Glomerular endothelial cell (primary cell): ENCODE data around the gene CCDC7. TPM values are rescaled to one million over a fixed set of nuclear protein-coding genes. Genes with fewer than 3 reads are reported as not detected.
"Not testable (repeated sequence)": the region's sequence is repeated elsewhere in the genome, so short reads cannot be mapped to it uniquely, and the experiment has no call there.

Experiments
- DNase-seq: peaks from one replicate; pipeline ENCODE4 v3.0.0-alpha.2; 2011; ENCODE audit warnings: low read depth, low spot score; ENCODE audit errors: extremely low read depth
- total RNA-seq: library from RNA; depleted of rRNA; stranded (reverse); fragments of >200 nt; gene quantifications from 2 replicates; pipeline ENCODE4 v1.2.3, GENCODE V29; 2015

CCDC7 gene
- total RNA-seq, 1 donor from 2014 or later, result 4.4 TPM

DNA sequence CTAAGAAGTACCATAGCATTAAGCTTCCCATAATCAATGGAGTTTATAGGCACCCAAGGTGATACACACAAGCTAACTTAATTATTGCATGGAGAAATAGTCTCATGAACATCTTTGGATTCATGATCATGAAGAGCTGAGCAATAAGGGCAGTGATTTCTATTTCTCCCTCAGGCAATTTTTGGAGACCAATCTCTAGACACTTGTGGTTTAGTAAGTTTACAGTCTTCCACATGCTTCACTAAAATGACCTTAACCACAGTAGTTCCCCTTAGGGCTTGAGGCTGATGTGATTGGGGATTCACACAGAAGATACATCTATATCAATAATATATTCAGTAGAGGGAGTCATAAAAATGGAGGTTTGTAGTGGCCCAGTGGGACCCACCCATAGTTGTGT, 241.2 kb downstream of the CCDC7 start:
- no peak for DNase-seq

DNA sequence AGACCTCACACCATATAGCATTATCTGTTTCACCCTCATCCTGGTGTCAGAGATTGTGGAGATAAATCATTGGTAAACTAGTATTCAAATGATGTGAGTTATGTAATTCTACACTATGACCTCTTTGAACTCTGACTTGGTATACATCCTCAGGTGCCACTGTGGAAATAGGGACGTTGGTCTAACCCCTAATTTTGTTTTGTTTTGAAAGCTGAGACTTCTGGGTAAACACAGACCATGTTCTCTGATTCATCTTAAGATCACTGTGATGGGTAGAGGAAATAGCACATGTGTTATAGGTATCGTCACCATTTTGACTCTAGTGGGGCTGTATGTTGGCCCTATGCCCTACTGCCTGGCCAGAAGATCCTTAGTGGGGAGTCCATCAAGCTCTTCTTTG, 241.6 kb downstream of the CCDC7 start:
- DNase-seq, result no peak

DNA sequence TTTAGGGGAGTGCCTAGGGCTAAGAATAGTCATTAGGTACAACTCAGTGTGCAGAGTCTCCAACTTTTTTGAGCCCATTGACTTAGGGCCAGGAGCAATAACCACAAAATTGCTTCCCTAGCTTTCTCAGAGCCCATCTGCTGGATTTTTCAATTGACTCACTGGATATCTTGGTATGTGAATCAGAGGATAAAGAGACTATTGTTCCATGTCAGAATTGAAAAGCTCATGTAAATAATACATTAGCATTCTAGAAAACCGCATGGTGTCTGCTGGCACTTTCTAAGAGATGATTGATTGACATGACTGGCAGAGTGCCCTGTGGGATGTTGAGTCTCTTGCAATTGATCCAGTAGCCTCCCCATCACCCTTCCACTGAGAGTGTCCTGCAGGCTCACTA, 246.2 kb downstream of the CCDC7 start:
- DNase-seq, result no peak

DNA sequence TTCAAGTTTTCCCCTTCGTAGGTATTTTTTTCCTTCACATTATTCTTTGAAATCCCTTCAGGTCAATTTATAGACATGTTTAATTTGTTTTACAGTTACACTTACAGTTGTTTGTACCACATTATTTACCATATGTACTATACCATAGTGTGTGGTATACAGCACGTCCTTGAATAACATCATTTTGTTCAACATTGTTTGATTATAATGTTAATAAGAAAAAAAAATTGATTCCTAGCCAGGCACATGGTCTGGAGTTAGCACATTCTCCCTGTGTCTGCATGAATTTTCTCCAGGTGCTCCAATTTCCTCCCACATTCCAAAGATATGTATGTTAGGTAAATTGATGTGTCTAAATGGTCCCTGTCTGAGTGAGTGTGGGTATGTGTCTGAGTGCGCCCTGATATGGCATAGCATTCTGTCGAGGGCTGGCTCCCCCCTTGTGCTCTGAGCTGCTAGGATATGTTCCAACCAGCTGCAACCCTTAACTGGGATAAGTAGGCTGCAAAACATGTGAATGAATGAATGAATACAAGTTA, 247.6 kb downstream of the CCDC7 start:
- DNase-seq, result no peak

DNA sequence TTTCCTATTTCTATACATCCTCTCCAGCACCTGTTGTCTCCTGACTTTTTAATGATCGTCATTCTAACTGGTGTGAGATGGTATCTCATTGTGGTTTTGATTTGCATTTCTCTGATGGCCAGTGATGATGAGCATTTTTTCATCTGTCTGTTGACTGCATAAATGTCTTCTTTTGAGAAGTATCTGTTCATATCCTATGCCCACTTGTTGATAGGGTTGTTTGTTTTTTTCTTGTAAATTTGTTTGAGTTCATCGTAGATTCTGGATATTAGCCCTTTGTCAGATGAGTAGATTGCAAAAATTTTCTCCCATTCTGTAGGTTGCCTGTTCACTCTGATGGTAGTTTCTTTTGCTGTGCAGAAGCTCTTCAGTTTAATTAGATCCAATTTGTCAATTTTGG, 253.7 kb downstream of the CCDC7 start:
- DNase-seq, result not testable (repeated sequence)

DNA sequence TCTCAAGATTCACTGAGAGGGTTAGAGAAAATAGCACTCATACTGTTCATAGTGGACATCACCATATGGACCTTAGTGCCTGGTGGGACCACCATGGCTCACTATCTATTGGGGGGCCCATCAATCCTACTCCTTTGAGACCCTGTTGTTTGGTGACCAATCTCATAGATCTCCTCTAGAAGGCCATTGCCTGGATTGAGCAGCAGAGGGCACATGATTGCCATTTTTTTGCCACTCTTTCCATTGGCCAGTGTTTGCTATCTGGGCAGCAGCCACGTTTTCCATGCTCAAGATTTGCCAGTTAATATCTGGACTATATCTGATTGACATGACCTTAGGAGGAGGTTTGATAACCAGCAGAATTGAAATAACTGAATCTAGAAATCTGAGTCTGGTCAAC, 267.6 kb downstream of the CCDC7 start:
- DNase-seq, result no peak

DNA sequence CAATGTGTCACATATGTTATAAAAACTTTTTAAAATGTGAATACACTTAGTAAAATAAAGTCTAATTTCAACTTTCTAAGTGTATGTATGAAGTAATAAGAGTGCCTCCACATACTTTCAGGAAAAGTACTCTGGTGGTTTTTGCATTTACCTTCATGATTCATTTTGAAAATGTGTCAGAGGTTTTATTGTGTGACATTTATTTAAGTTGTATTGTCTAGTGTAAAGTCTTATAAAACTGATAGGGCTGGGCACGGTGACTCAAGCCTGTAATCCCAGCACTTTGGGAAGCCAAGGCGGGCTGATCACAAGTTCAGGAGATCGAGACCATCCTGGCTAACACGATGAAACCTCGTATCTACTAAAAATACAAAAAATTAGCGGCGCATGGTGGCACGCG, 285.6 kb downstream of the CCDC7 start:
- no peak for DNase-seq

DNA sequence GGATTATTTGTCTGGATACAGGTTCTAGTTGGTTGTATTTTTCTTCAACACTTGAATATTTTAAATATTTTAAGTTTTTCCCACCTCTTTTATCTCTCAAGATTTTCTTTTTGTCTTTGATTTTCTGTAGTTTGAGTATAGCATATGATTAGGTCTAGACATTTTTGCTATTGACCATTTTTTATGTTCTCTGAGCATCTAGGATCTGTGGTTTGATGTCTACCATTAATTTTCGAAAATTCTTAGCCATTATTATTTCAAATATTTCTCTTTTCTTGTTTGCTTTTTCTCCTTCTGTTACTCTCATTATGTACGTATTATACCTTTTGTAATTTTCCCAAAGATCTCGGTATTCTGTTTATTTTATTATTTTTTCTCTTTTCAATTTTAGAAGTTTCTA, 293.0 kb downstream of the CCDC7 start:
- DNase-seq, result no peak

DNA sequence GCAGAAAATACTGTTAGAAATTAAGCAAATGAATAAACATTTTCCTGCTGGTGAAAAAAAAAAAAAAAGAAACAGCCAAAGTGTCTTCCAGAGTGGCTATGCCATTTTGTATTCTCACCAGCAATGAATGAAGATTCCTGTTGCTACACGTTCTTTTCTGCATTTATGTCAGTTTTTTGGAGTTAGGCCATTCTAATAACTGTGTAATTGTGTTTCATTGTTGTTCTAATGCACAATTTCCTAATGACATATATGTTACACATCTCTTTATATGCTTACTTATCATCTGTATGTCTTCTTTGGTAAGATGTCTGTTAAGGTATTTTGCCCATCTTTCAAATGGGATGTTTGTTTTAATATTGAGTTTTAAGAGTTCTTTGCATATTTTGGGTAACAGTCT, 298.4 kb downstream of the CCDC7 start:
- no peak for DNase-seq

DNA sequence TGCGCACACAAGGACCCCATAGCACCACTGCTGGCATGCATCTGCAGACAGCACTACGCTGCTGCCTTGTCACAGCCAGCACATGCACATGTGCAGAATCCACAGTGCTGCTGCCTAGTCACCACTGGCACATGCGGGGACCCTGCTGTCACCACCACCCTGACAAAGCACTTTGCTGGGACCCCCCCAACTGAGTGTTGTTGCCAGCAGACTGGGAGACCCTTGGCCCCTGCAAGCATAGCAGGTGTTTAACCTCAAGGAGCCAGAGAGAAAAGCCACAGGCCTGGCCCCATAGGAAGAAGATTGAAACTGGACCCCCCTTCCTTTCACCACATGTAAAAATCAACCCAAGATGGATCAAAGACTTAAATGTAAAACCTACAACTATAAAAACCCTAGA, 300.9 kb downstream of the CCDC7 start:
- no peak for DNase-seq

DNA sequence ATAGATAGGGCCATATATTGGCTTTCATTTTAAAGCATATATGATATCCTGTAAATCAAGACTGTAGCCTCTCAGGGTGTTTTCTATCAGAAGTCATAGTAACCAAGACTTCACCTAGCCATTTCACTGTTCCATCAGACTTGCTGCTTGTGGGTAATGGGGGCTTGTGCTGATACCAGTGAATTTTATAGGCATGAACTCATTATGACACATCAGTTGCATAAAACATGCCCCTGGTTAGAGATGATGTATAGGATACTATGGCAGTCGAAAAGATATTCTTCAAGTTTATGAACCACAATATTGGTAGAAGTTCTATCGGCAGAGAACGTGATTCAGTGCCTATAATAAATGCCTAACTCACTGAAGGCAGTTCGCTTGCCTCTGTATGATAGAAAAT, 305.6 kb downstream of the CCDC7 start:
- DNase-seq, result no peak

DNA sequence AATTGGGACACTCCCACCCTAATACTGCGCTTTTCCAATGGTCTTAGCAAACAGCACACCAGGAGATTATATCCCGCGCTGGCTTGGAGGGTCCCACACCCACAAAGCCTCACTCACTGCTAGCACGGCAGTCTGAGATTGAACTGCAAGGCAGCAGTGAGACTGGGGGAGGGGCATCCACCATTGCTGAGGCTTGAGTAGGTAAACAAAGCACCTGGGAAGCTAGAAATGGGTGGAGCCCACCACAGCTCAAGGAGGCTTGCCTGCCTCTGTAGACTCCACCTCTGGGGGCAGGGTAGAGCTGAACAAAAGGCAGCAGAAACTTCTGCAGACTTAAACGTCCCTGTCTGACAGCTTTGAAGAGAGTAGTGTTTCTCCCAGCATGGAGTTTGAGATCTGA, 309.0 kb downstream of the CCDC7 start:
- not testable (repeated sequence) for DNase-seq

DNA sequence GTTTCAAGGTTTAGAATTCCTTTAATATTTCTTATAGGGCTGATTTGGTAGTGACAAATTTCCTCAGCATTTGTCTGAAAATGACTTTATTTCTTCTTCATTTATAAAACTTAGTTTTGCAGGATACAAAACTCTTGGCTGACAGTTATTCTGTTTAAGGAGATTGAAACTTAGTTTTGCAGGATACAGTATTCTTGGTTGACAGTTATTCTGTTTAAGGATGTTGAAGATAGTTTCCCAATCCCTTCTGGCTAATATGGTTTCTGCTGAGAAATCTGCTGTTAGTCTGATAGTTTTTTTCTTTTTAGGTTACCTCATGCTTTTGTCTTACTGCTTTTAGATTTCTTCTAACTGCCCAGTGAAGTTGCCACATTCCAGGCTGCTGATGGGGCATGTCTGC, 325.3 kb downstream of the CCDC7 start:
- DNase-seq, result no peak

DNA sequence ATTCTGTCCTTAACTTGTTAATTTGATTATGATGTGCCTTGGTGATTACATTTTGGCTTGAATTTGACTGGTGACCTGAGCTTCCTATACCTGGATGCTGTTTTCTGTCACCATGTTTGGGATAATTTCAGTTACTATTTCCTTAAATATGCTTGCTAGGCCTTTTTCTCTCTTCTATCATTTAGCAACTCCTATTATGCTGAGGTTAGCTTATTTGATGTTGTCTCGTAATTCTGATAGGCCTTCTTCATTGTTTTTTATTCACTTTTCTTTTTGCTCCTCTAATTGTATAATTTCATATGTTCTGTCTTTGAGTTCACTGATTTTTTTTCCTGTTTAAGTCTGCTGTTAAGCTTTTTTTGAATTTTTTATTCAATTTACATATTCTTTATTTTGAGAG, 327.2 kb downstream of the CCDC7 start:
- no peak for DNase-seq

DNA sequence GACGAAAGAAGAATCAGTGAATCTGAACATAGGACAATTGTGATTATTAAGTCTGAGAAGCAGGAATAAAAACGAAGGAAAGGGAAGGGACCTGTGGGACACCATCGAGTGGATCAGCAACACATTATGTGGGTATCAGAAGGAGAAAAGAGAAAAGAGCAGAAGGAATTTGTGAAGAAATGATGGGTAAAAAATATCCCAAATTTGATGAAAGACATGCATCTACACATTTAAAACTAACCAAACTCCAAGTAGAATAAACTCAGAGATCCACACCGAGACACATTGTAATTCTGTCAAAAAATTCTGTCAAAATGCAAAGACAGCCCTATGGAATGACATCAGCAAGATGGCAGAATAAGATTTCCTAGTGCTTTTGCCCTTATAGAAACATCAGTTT, 341.0 kb downstream of the CCDC7 start:
- no peak for DNase-seq

DNA sequence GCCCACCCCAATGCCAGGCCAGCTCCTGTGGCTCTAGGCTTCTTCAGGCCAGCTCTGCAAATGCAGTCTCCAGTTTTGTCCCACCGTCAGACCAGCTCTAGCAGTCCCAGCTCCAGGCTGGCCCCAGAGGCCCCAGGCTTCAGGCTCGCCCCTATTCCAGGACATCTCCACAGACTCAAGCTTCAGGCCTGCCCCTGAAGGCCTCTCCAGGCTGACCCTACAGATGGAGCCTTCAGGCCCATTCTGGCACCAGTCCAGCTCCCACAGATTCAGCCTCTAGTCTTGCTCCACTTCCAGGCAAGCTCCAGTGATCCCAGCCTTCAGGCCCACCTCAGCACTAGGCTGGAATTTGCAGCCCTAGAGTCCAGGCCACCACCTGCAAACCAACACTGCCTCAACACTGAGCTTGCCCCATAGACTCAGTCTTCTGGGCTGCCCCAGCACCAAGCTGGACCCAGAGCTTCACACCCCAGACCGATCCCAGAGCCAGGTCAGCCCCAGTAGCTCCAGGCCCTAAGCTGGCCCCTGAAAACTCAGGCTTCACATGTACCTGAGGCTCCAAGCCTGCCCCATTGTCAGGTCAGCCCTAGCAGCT, 341.8 kb downstream of the CCDC7 start:
- no peak for DNase-seq

DNA sequence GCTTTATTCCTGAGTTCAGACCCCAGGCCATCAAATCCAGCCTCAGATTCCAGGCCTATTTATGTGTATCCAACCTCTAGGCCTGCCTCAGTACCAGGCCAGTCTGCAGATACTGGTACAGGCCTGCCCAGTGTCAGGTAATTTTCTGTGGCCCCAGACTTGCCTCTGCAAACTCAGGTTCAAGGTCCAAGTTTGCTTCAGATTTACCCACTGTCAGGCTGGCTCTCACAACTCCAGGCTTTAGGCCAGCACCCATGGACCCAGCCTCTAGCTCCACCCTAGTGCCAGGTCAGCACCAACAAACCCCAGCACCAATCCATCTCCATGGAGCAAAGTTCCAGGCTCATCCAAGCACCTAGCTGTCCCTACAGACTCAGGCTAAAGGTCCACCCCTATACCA, 342.4 kb downstream of the CCDC7 start:
- no peak for DNase-seq

DNA sequence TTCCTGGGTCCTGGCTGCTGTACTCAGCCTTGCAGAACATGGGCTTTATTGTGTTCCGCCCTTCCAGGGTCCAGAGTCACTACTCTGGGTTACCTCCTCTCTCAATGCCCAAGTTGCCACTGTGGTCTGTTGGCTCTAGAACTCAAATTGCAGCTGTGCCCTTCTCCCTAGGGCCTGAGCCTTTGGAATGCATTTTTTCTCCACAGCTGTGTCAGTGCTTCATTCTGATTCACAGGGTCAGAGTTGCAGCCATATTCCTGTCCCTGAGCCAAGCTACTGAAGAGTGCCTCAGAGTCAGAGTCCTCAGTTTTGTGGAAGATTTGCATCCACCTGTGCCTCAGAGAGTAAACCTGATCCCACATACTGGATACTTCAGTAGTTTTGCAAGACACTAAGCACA, 344.5 kb downstream of the CCDC7 start:
- no peak for DNase-seq

DNA sequence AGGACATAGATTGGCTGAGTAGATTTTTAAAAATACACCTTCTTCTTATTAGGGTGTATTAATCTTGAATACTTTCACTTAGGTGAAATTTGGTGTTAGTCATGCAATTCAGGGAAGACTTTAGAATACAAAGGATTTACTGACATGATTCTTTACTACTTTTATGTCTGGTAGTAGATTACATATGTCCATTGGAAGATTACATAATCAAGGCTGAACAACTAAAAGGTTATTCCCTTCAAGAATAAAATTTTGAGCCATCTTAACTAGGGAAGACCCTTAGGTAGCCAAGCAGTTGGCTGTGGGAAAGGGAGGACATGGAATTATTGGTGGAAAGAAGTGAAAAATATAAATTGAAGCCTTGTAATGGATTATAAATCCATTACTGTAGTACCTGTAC, 347.1 kb downstream of the CCDC7 start:
- no peak for DNase-seq

DNA sequence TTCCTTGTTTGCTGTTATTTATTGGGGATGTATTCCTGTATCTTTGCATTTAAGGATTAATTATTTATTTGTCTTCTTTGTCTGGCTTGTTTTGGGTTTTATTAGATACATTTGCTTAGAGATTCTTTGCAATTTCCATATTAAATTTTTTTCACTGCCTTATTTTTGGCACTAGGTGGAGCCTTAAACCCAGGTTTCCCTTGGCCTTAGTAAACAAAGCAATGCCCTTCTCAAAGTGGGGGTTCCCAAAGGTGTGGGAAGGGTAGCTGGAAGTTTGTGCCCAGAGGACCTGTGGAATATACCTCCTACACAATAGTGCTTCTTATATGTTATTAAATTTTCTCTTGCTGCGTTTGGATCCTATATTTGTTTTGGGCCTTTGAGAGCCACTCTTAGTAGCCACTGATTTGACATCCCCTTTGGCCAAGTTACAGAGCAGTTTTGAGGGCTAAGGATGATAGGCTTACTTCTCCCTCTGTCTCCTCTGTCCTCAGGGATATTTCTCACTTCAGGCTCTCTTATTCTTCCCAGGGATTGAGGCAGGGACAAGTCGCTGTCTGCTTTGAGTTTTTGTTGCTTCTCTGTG, 349.8 kb downstream of the CCDC7 start:
- DNase-seq, result no peak

DNA sequence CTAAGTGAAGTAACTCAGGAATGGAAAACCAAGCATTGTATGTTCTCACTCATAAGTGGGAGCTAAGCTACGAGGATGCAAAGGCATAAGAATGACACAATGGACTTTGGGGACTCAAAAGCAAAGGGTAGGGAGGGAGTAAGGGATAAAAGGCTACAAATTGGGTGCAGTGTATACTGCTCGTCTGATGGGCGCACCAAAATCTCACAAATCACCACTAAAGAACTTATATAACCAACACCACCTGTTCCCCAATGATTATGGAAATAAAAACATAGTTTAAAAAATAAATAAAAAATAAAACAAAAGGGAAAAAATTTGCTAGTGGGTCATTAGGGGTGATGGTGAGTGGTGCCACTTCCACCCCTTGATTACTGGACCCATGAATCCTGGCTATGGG, 351.5 kb downstream of the CCDC7 start:
- DNase-seq, result not testable (repeated sequence)

DNA sequence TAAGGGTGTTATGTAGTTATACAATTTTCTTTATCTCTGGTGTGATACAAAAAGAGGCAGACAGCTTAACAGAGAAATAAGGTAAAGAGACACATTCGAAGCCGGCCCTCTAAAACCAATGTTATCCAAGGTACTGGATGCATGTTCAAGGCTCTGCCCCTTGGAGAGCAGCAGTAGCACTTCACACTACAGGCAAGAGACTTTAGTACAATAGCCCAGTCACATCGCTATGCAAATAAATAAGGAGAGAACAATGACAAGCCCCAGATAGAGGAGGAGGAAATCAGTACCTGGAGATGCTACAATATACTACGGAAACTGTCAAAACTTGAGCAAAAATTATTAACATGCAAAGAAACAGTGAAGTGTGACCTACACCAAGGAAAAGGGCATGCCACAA, 401.0 kb downstream of the CCDC7 start:
- DNase-seq, result no peak

DNA sequence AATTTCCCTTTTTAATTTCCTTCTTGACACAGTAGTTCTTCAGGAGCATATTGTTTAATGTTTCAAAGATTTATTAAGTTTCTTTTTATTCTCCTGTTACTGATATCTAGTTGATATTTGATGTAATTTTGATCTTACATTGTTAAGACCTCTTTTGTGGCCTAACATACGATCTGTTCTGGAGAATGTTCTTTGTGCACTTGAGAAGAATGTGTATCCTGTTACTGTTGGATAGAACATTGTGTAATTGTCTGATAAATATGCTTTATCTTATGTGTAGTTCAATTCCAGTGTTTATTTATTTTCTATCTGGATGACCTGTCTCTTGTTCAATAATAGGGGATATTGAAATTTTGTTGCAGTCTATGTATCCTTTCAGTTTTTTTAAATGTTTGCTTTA, 405.4 kb downstream of the CCDC7 start:
- no peak for DNase-seq
